ENCODE results near the gene MICU1.

GRCh38 chr10:72390764-72391163, 235.1 kb downstream of the MICU1 start:
- TF ChIP-seq EP300 (IDR thresholded peaks at IDR 0.05) = no peak
- TF ChIP-seq MAFK (IDR thresholded peaks at IDR 0.05; ENCODE audit: partially characterized antibody) = no peak
- TF ChIP-seq CTCF (IDR thresholded peaks at IDR 0.05) = no peak
- no peak for TF ChIP-seq HDAC2 (IDR thresholded peaks at IDR 0.05)
- no peak for TF ChIP-seq CHD2 (IDR thresholded peaks at IDR 0.05; ENCODE audit: low read length, partially characterized antibody)
- TF ChIP-seq, protein P1, sequence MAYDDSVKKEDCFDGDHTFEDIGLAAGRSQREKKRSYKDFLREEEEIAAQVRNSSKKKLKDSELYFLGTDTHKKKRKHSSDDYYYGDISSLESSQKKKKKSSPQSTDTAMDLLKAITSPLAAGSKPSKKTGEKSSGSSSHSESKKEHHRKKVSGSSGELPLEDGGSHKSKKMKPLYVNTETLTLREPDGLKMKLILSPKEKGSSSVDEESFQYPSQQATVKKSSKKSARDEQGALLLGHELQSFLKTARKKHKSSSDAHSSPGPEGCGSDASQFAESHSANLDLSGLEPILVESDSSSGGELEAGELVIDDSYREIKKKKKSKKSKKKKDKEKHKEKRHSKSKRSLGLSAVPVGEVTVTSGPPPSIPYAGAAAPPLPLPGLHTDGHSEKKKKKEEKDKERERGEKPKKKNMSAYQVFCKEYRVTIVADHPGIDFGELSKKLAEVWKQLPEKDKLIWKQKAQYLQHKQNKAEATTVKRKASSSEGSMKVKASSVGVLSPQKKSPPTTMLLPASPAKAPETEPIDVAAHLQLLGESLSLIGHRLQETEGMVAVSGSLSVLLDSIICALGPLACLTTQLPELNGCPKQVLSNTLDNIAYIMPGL (CRISPR knock-in tag; IDR thresholded peaks at IDR 0.05; ENCODE audit: borderline replicate concordance) = no peak
- TF ChIP-seq POLR2A (IDR thresholded peaks at IDR 0.05; ENCODE audit: low read length) = no peak
- TF ChIP-seq BHLHE40 (IDR thresholded peaks at IDR 0.05; ENCODE audit: low read depth, low read length) = no peak
- no peak for TF ChIP-seq MAX (IDR thresholded peaks at IDR 0.05)
- TF ChIP-seq RCOR1 (IDR thresholded peaks at IDR 0.05; ENCODE audit: low read depth, low read length) = no peak
- TF ChIP-seq NR3C1 (IDR thresholded peaks at IDR 0.05) = no peak
- TF ChIP-seq KDM1A (IDR thresholded peaks at IDR 0.05; ENCODE audit: low read depth) = no peak
- TF ChIP-seq RAD21 (conservative IDR thresholded peaks at IDR 0.05 in 1 of 2, IDR thresholded peaks at IDR 0.05 in 1 of 2) = no peak
- TF ChIP-seq JUNB (IDR thresholded peaks at IDR 0.05) = no peak

Measured in A549 (cell line).